SU-DHL-6 (cell line): ENCODE measurements around the gene C6orf62.

ENCODE experiments used
- H2AFZ ChIP-seq: fragments of 200-600 bp; sonication (generic); 2 replicates; pipeline ENCODE4 v1.6.1; 2014; ENCODE audit warnings: low read depth, mild to moderate bottlenecking, moderate library complexity, mixed read lengths, antibody characterized with exemption, low read length; ENCODE audit not compliant: severe bottlenecking
- H3F3A ChIP-seq: fragments of 200-600 bp; shearing (Covaris generic); 2 replicates; pipeline ENCODE4 v1.6.0; 2016; ENCODE audit warnings: antibody characterized with exemption, mild to moderate bottlenecking; ENCODE audit not compliant: insufficient read depth
- H3K27ac ChIP-seq: fragments of 200-600 bp; sonication (generic); 2 replicates; pipeline ENCODE4 v1.5.1; 2016; ENCODE audit warnings: low read depth, mild to moderate bottlenecking, low read length, moderate library complexity, mixed read lengths
- H3K27me3 ChIP-seq: fragments of 200-600 bp; sonication (generic), shearing (Covaris generic); 2 replicates; pipeline ENCODE4 v1.6.0; 2014; ENCODE audit warnings: mild to moderate bottlenecking, low read length
- H3K36me3 ChIP-seq: fragments of 200-600 bp; sonication (generic); 2 replicates; pipeline ENCODE4 v1.6.1; 2014; ENCODE audit warnings: mild to moderate bottlenecking, low read length, mixed read lengths
- H3K4me2 ChIP-seq: fragments of 300-600, 200-600 bp; shearing (Covaris generic), sonication (generic); 2 replicates; pipeline ENCODE4 v1.6.0; 2014; ENCODE audit warnings: low read length, low read depth, mild to moderate bottlenecking; ENCODE audit not compliant: poor library complexity, severe bottlenecking
- H3K4me3 ChIP-seq: fragments of 200-600 bp; sonication (generic); 2 replicates; pipeline ENCODE4 v1.5.1; 2014; ENCODE audit warnings: antibody characterized with exemption, low read length, mild to moderate bottlenecking, mixed read lengths; ENCODE audit not compliant: insufficient read depth, poor library complexity, severe bottlenecking
- H3K79me2 ChIP-seq: fragments of 200-600 bp; sonication (generic); 2 replicates; pipeline ENCODE4 v1.6.1; 2014; ENCODE audit warnings: mild to moderate bottlenecking, low read length, moderate library complexity; ENCODE audit not compliant: insufficient read depth
- H3K9ac ChIP-seq: fragments of 200-600 bp; sonication (generic); 2 replicates; pipeline ENCODE4 v1.7.0; 2014; ENCODE audit warnings: mild to moderate bottlenecking, low read length
- H3K9me2 ChIP-seq: fragments of 200-600 bp; sonication (generic); replicated peaks from 2 replicates; pipeline ENCODE4 v1.6.1; 2014; ENCODE audit warnings: low read length; ENCODE audit not compliant: insufficient read depth
- H3K9me3 ChIP-seq: fragments of 200-600 bp; sonication (generic); 2 replicates; pipeline ENCODE4 v1.6.1; 2014; ENCODE audit warnings: low read length, mixed read lengths; ENCODE audit not compliant: insufficient read depth
- H4K20me1 ChIP-seq: fragments of 200-600 bp; sonication (generic); 2 replicates; pipeline ENCODE4 v1.6.1; 2014; ENCODE audit warnings: low read depth, mild to moderate bottlenecking, antibody characterized with exemption, low read length, moderate library complexity, mixed read lengths
- CTCF ChIP-seq: fragments of 200-600 bp; sonication (generic); IDR thresholded peaks from one replicate; pipeline ENCODE4 v1.5.1; 2017; ENCODE audit warnings: antibody characterized with exemption, mild to moderate bottlenecking, low read length, moderate library complexity; ENCODE audit not compliant: insufficient read depth, poor library complexity, severe bottlenecking
- EZH2phosphoT487 ChIP-seq: fragments of 200-600 bp; sonication (generic), shearing (Covaris generic); conservative IDR thresholded peaks from 2 replicates; pipeline ENCODE4 v1.6.1; 2018; ENCODE audit warnings: mild to moderate bottlenecking, antibody characterized with exemption, low read length, moderate library complexity, mixed read lengths

Gene C6orf62

GRCh38 chr6:24760210-24760609 lies 41.3 kb upstream of the C6orf62 start:
- H3K4me3 ChIP-seq = no peak overlapping the region
- TF ChIP-seq CTCF (no peak), EZH2phosphoT487 (no peak)
- no peaks in the 10 kb centered on the region for H3K9me2 ChIP-seq
- H3K4me2 ChIP-seq = no peak overlapping the region
- no peaks in the 10 kb centered on the region for H3F3A ChIP-seq
- no peaks in the 10 kb centered on the region for H3K27me3 ChIP-seq
- H3K36me3 ChIP-seq = no peaks in the 10 kb centered on the region
- H3K27ac ChIP-seq = no peak overlapping the region
- no peak overlapping the region for H3K9ac ChIP-seq
- H4K20me1 ChIP-seq = no peaks in the 10 kb centered on the region
- H3K9me3 ChIP-seq = peaks cover 3% of the 10 kb centered on the region; the same call in 1 of the 2 replicates
- no peaks in the 10 kb centered on the region for H3K79me2 ChIP-seq
- H2AFZ ChIP-seq = no peak overlapping the region

- no peak overlapping the region for H3K9ac ChIP-seq
- H3K27ac ChIP-seq = no peak overlapping the region
- peaks cover 5% of the 10 kb centered on the region; the same call in 1 of the 2 replicates for H3K9me3 ChIP-seq
- H3K4me2 ChIP-seq = no peak overlapping the region
- H3K9me2 ChIP-seq = no peaks in the 10 kb centered on the region
- H3K4me3 ChIP-seq = no peak overlapping the region
- H2AFZ ChIP-seq = no peak overlapping the region
- no peaks in the 10 kb centered on the region for H3K36me3 ChIP-seq
- H3K27me3 ChIP-seq = no peaks in the 10 kb centered on the region
- no peaks in the 10 kb centered on the region for H4K20me1 ChIP-seq
- no peak for TF ChIP-seq EZH2phosphoT487
- no peak for TF ChIP-seq CTCF
- no peaks in the 10 kb centered on the region for H3K79me2 ChIP-seq
- no peaks in the 10 kb centered on the region for H3F3A ChIP-seq
These were observed 40.8 kb upstream of the C6orf62 start for GRCh38 chr6:24759718-24760117.

DNA sequence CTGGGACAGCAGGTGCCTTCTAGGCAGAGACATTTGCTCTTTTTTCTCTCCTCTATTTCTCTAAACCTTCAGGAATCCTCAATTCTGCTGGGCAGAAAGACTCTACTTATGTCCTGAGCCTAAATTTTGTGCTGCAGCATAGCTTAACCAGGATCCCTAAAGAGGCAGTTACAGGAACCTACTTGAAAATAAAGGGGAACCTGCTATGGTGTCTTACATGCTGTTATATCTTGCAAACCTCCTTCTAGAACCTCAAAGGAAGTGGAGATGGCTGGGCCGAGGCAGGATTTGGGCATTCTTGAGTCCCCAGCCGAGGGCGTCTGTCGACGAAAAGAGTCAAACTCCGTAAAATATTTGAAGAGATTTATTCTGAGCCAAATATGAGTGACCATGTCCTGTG lies 38.7 kb upstream of the C6orf62 start:
- Histone ChIP-seq H3K27me3 (no peaks in the 10 kb centered on the region), H3K4me3 (no peak overlapping the region), H3K9me2 (no peaks in the 10 kb centered on the region), H2AFZ (no peak overlapping the region), H3K9me3 (peaks cover 18% of the 10 kb centered on the region; the same call in 1 of the 2 replicates), H3K36me3 (no peaks in the 10 kb centered on the region), H3K27ac (no peak overlapping the region), H3K79me2 (no peaks in the 10 kb centered on the region), H3K9ac (no peak overlapping the region), H3F3A (no peaks in the 10 kb centered on the region), H3K4me2 (no peak overlapping the region), H4K20me1 (no peaks in the 10 kb centered on the region)
- no peak for TF ChIP-seq CTCF
- TF ChIP-seq EZH2phosphoT487 = no peak
